Ascending aorta (tissue), 2 donors: ENCODE results near the gene NTSR2. TPM values are rescaled to one million over a fixed set of nuclear protein-coding genes. Genes with fewer than 3 reads are reported as not detected.

Experiments
- DNase-seq, 2 donors: peaks; one replicate each; pipeline ENCODE4 v3.0.0-alpha.2; 2019; ENCODE audit warnings: low spot score in 2 of 2
- H3K27ac ChIP-seq, 2 donors: fragments of 200-600 bp; sonication (generic); one replicate each; pipeline ENCODE4 v1.5.1; 2016 to 2017; ENCODE audit warnings: mild to moderate bottlenecking in 1 of 2
- H3K27me3 ChIP-seq: fragments of 200-600 bp; sonication (generic); one replicate; pipeline ENCODE4 v1.5.1; 2017
- H3K36me3 ChIP-seq, 2 donors: fragments of 200-600 bp; sonication (generic); one replicate each; pipeline ENCODE4 v1.5.1; 2016
- H3K4me1 ChIP-seq, 2 donors: fragments of 200-600 bp; sonication (generic); one replicate each; pipeline ENCODE4 v1.5.1; 2016 to 2017; ENCODE audit warnings: mild to moderate bottlenecking in 1 of 2
- H3K4me3 ChIP-seq, 2 donors: fragments of 200-600 bp; sonication (generic); one replicate each; pipeline ENCODE4 v1.5.1; 2016 to 2017; ENCODE audit warnings: mild to moderate bottlenecking in 1 of 2
- H3K9me3 ChIP-seq, 2 donors: fragments of 200-600 bp; sonication (generic); one replicate each; pipeline ENCODE4 v1.5.1; 2016
- CTCF ChIP-seq, 3 experiments: fragments of 200-600 bp in 2 of 3; fragments of 450-650 bp in 1 of 3; sonication (generic) in 2 of 3; IDR thresholded peaks; one replicate each; pipeline ENCODE4 v1.5.1; 2016 to 2019; ENCODE audit warnings: antibody characterized with exemption in 3 of 3, mild to moderate bottlenecking in 1 of 3, moderate library complexity in 1 of 3
- intact Hi-C: fragments of 100-400 bp; cut with DNase I; formaldehyde crosslinking; loops from one replicate; pipeline ENCODE4 v1.15.1; 2023
- total RNA-seq: library from RNA; depleted of rRNA; stranded (reverse); fragments of >200 nt; gene quantifications from one replicate; pipeline ENCODE4 v1.1.0, GENCODE V29; 2016

The NTSR2 gene
- not detected for total RNA-seq

- TF ChIP-seq CTCF (IDR thresholded peaks at IDR 0.05) = no peak
- peak in 1 of 2 donors; percentile 71 for DNase-seq
- Histone ChIP-seq H3K4me3 (peak within 1 kb of the TSS in 1 of 2 donors; percentile 29), H3K9me3 (no peaks in the 10 kb centered on the region), H3K27me3 (no peaks in the 10 kb centered on the region), H3K36me3 (no peaks in the 10 kb centered on the region), H3K4me1 (peaks cover 2 to 4% of the 10 kb centered on the region in 2 donors), H3K27ac (no peak within 1 kb of the TSS)
- intact Hi-C loops = no loop called here
Measured at GRCh38 chr2:11669454-11670291, at the start of gene NTSR2. TSS of gene NTSR2 (minus strand) at chr2:11670195. CDS start at chr2:11670129, 66 bp downstream.

- Histone ChIP-seq H3K36me3 (no peaks in the 10 kb centered on the region), H3K4me1 (peaks cover 0 to 4% of the 10 kb centered on the region in 2 donors), H3K27ac (no peak overlapping the region), H3K9me3 (no peaks in the 10 kb centered on the region), H3K4me3 (no peak overlapping the region), H3K27me3 (no peaks in the 10 kb centered on the region)
- DNase-seq = no peak
- TF ChIP-seq CTCF (IDR thresholded peaks at IDR 0.05) = no peak
- intact Hi-C loops = no loop called here
Measured at GRCh38 chr2:11719230-11719977, 49.4 kb upstream of the NTSR2 start.

- Histone ChIP-seq H3K27ac (no peak overlapping the region), H3K9me3 (no peaks in the 10 kb centered on the region), H3K4me3 (no peak overlapping the region), H3K27me3 (no peaks in the 10 kb centered on the region), H3K36me3 (no peaks in the 10 kb centered on the region), H3K4me1 (peaks cover 0 to 4% of the 10 kb centered on the region in 2 donors)
- intact Hi-C loops = no loop called here
- DNase-seq = no peak
- no peak for TF ChIP-seq CTCF (IDR thresholded peaks at IDR 0.05)
Measured at GRCh38 chr2:11718606-11719005, 48.6 kb upstream of the NTSR2 start.

GRCh38 chr2:11717623-11718022 is 47.6 kb upstream of the NTSR2 start:
- no peak for DNase-seq
- Histone ChIP-seq H3K36me3 (no peaks in the 10 kb centered on the region), H3K9me3 (no peaks in the 10 kb centered on the region), H3K4me1 (peaks cover 0 to 4% of the 10 kb centered on the region in 2 donors), H3K4me3 (no peak overlapping the region), H3K27me3 (no peaks in the 10 kb centered on the region), H3K27ac (no peak overlapping the region)
- intact Hi-C loops = no loop called here
- TF ChIP-seq CTCF (IDR thresholded peaks at IDR 0.05) = no peak

- H3K4me3 ChIP-seq = no peak overlapping the region
- no peak for TF ChIP-seq CTCF (IDR thresholded peaks at IDR 0.05)
- peak overlapping the region in 1 of 2 donors; percentile 42 for H3K27ac ChIP-seq
- intact Hi-C loops = no loop called here
- peaks cover 0 to 5% of the 10 kb centered on the region in 2 donors for H3K4me1 ChIP-seq
- H3K9me3 ChIP-seq = no peaks in the 10 kb centered on the region
- no peaks in the 10 kb centered on the region for H3K27me3 ChIP-seq
- H3K36me3 ChIP-seq = no peaks in the 10 kb centered on the region
- no peak for DNase-seq
Measured at GRCh38 chr2:11716689-11717321, 46.8 kb upstream of the NTSR2 start.
